ENCODE data around the gene ABCC9. TPM values are rescaled to one million over a fixed set of nuclear protein-coding genes. Genes with fewer than 3 reads are reported as not detected.

ABCC9 gene
- total RNA-seq, 1 donor from 2014 or later: 2.6 TPM

GRCh38 chr12:21766403-21766802 lies 174.8 kb downstream of the ABCC9 start:
- H3K9me3 Mint-ChIP-seq: no peaks in the 10 kb centered on the region
- H3K27me3 Mint-ChIP-seq: peaks cover 37% of the 10 kb centered on the region
- peaks cover 4% of the 10 kb centered on the region for H3K36me3 Mint-ChIP-seq
- no peak for TF ChIP-seq CTCF (conservative IDR thresholded peaks at IDR 0.05)
- DNase-seq (ENCODE audit: extremely low spot score, unreplicated experiment): no peak
- no peaks in the 10 kb centered on the region for H3K4me1 Mint-ChIP-seq (ENCODE audit: unreplicated experiment)
- no peak overlapping the region for H3K4me3 Mint-ChIP-seq
- H3K27ac Mint-ChIP-seq: no peak overlapping the region

DNA sequence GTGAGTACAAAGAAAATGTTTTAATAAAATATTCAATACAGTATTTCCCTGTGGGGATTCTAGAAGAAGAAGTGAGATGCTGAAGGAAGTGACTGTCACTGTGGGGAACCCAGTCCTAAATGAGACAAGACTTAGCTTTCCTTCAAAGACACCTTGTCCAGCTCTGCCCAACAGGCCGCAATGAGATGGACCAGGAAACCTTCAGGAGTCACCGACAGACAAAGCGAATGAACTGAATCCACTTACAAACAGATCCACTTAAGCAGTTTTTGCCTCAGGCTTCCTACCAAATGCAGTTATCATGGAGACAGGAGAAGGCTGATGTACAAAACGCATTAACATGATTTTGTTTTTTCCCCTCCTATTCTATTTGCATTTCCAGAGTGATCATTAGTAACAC lies 176.3 kb downstream of the ABCC9 start:
- peaks cover 29% of the 10 kb centered on the region for H3K27me3 Mint-ChIP-seq
- H3K36me3 Mint-ChIP-seq: peaks cover 4% of the 10 kb centered on the region
- H3K4me1 Mint-ChIP-seq (ENCODE audit: unreplicated experiment): no peaks in the 10 kb centered on the region
- no peaks in the 10 kb centered on the region for H3K9me3 Mint-ChIP-seq
- no peak overlapping the region for H3K27ac Mint-ChIP-seq
- no peak overlapping the region for H3K4me3 Mint-ChIP-seq
- no peak for DNase-seq (ENCODE audit: extremely low spot score, unreplicated experiment)
- no peak for TF ChIP-seq CTCF (conservative IDR thresholded peaks at IDR 0.05)

- H3K9me3 Mint-ChIP-seq: no peaks in the 10 kb centered on the region
- TF ChIP-seq CTCF (conservative IDR thresholded peaks at IDR 0.05): no peak
- no peaks in the 10 kb centered on the region for H3K36me3 Mint-ChIP-seq
- no peak overlapping the region for H3K27ac Mint-ChIP-seq
- peaks cover 22% of the 10 kb centered on the region for H3K27me3 Mint-ChIP-seq
- no peaks in the 10 kb centered on the region for H3K4me1 Mint-ChIP-seq (ENCODE audit: unreplicated experiment)
- no peak overlapping the region for H3K4me3 Mint-ChIP-seq
- no peak for DNase-seq (ENCODE audit: extremely low spot score, unreplicated experiment)
Observed at GRCh38 chr12:21764065-21764464, 177.2 kb downstream of the ABCC9 start.

DNA sequence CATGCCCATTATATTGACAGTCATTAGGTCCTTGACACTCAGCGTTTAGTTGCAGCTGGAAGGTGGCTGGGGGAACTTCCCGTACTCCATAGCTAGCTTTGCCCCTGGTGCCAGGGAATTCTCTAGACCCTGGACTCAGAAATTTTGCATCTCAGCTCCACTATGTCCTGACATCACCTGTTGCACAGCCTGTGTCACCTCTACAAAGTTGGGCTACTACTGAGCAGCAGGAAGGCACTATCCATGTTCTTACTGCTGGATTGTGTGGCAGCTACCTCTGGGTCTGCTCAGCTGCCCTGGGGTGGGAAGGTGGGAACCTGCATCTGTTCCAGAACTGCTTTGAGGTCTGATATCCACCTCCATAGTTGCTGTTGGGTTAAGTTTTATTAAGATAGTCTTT lies 177.7 kb downstream of the ABCC9 start:
- Mint-ChIP-seq H3K9me3 (no peaks in the 10 kb centered on the region), H3K27ac (no peak overlapping the region), H3K36me3 (no peaks in the 10 kb centered on the region), H3K4me3 (no peak overlapping the region), H3K4me1 (ENCODE audit: unreplicated experiment) (no peaks in the 10 kb centered on the region), H3K27me3 (peaks cover 20% of the 10 kb centered on the region)
- no peak for TF ChIP-seq CTCF (conservative IDR thresholded peaks at IDR 0.05)
- DNase-seq (ENCODE audit: extremely low spot score, unreplicated experiment): no peak

DNA sequence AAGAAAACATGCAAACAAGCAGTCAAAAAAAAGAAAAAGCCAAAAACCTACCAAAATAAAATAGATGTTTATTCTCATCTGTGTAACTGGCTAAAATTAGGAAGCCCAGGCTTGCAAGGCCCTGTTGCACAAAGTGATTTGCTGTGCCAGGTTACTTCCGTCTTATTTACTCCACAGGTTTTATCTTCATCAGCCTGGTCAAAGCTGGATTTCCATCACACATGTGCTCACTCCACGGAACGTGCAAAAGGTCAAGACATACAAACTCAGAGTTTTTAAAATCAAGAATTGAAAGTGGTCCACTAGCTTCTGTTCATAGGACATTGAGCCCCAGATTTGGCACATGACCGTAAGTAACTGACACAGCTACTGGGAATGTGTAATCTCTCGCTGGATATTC lies 181.5 kb downstream of the ABCC9 start:
- H3K4me3 Mint-ChIP-seq: no peak overlapping the region
- H3K27ac Mint-ChIP-seq: no peak overlapping the region
- H3K9me3 Mint-ChIP-seq: no peaks in the 10 kb centered on the region
- no peak for DNase-seq (ENCODE audit: extremely low spot score, unreplicated experiment)
- no peaks in the 10 kb centered on the region for H3K36me3 Mint-ChIP-seq
- no peak for TF ChIP-seq CTCF (conservative IDR thresholded peaks at IDR 0.05)
- H3K27me3 Mint-ChIP-seq: peaks cover 18% of the 10 kb centered on the region
- H3K4me1 Mint-ChIP-seq (ENCODE audit: unreplicated experiment): no peaks in the 10 kb centered on the region

- no peak for TF ChIP-seq CTCF (conservative IDR thresholded peaks at IDR 0.05)
- Mint-ChIP-seq H3K27me3 (peaks cover 25% of the 10 kb centered on the region), H3K4me1 (ENCODE audit: unreplicated experiment) (no peaks in the 10 kb centered on the region), H3K36me3 (no peaks in the 10 kb centered on the region), H3K9me3 (no peaks in the 10 kb centered on the region), H3K27ac (no peak overlapping the region), H3K4me3 (no peak overlapping the region)
- DNase-seq (ENCODE audit: extremely low spot score, unreplicated experiment): no peak
Observed at GRCh38 chr12:21757735-21758134, 183.5 kb downstream of the ABCC9 start.
